ENCODE data around the gene BIN1. TPM values are rescaled to one million over a fixed set of nuclear protein-coding genes. Genes with fewer than 3 reads are reported as not detected.

BIN1 gene
- total and polyA plus RNA-seq, 2 donors: 37.9 to 47.2 TPM

- no peak overlapping the region for H3K4me3 ChIP-seq (ENCODE audit: low read length in 2 of 2)
- no peaks in the 10 kb centered on the region for H3K9me3 ChIP-seq (ENCODE audit: control insufficient read depth in 2 of 2, insufficient read depth in 1 of 2, low read length in 1 of 2)
- H3K27me3 ChIP-seq (ENCODE audit: control insufficient read depth in 2 of 2, insufficient read depth in 1 of 2, low read length in 1 of 2): no peaks in the 10 kb centered on the region
- DNase-seq (ENCODE audit: low read depth in 6 of 9, low spot score in 9 of 9): no peak
- no peaks in the 10 kb centered on the region for H3K36me3 ChIP-seq (ENCODE audit: control insufficient read depth in 2 of 2, insufficient read depth in 2 of 2, low read length in 1 of 2)
- 85% methylated on average over 2 of the region's 2 CpGs for WGBS
- H3K4me1 ChIP-seq (ENCODE audit: control insufficient read depth in 2 of 2, insufficient read depth in 2 of 2, low read length in 2 of 2): no peaks in the 10 kb centered on the region
- no peak overlapping the region for H3K27ac ChIP-seq (ENCODE audit: low read depth in 1 of 2, low read length in 1 of 2)
Observed at GRCh38 chr2:127011231-127011661, 95.7 kb downstream of the BIN1 start.

DNA sequence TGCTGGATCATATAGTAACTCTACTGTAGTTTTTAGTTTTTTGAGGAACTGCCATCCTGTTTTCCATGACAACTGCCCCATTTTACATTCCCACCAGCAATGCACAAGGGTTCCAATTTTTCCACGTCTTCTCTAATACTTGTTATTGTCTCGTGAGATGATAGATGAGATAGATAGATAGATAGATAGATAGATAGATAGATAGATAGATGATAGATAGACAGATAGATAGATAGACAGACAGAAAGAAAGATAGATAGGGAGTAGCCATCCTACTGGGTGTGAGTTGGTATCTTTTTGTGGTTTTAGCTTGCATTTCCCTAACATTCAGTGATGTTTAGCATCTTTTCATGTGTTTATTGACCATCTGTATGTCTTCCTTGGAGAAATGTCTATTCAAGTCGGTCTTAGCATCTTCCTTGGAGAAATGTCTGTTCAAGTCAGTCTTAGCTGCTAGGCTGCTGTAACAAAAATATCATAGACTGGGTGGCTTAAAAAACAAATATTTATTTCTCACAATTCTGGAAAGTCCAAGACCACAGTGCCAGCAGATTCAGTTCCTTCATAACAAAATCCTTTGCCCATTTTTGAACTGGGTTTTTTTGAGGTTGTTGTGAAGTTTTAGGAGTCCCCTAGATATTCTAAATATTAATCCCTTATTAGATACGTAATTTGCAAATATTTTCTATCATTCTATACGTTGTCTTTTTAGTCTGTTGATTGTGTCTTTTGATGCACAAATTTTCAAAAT lies 98.5 kb downstream of the BIN1 start:
- 97% methylated on average over 5 of the region's 5 CpGs for WGBS
- H3K4me3 ChIP-seq (ENCODE audit: low read length in 2 of 2): no peak overlapping the region
- H3K36me3 ChIP-seq (ENCODE audit: control insufficient read depth in 2 of 2, insufficient read depth in 2 of 2, low read length in 1 of 2): no peaks in the 10 kb centered on the region
- H3K9me3 ChIP-seq (ENCODE audit: control insufficient read depth in 2 of 2, insufficient read depth in 1 of 2, low read length in 1 of 2): no peaks in the 10 kb centered on the region
- H3K27me3 ChIP-seq (ENCODE audit: control insufficient read depth in 2 of 2, insufficient read depth in 1 of 2, low read length in 1 of 2): no peaks in the 10 kb centered on the region
- no peak overlapping the region for H3K27ac ChIP-seq (ENCODE audit: low read depth in 1 of 2, low read length in 1 of 2)
- H3K4me1 ChIP-seq (ENCODE audit: control insufficient read depth in 2 of 2, insufficient read depth in 2 of 2, low read length in 2 of 2): no peaks in the 10 kb centered on the region
- DNase-seq (ENCODE audit: low read depth in 6 of 9, low spot score in 9 of 9): no peak

DNA sequence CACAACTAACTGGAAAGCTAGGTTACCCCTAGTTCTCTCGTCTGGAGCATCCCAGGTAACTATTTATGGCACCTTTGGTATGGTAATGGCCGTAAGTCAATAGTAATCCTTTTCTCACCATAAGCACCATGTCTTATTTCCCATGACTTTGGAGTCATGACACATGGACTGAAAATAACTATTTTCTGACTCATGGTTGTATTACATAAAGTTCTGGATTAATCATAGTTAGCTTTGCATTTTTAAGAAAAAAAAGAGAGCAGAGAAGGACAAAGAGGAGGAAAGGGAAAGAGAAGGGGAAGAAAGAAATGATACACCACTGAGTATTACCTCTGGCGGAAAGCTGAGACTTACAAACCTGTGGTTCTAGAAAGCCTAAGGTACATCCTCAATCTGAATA lies 99.3 kb downstream of the BIN1 start:
- Histone ChIP-seq H3K4me3 (ENCODE audit: low read length in 2 of 2) (no peak overlapping the region), H3K27ac (ENCODE audit: low read depth in 1 of 2, low read length in 1 of 2) (no peak overlapping the region), H3K36me3 (ENCODE audit: control insufficient read depth in 2 of 2, insufficient read depth in 2 of 2, low read length in 1 of 2) (no peaks in the 10 kb centered on the region), H3K27me3 (ENCODE audit: control insufficient read depth in 2 of 2, insufficient read depth in 1 of 2, low read length in 1 of 2) (no peaks in the 10 kb centered on the region), H3K9me3 (ENCODE audit: control insufficient read depth in 2 of 2, insufficient read depth in 1 of 2, low read length in 1 of 2) (no peaks in the 10 kb centered on the region), H3K4me1 (ENCODE audit: control insufficient read depth in 2 of 2, insufficient read depth in 2 of 2, low read length in 2 of 2) (no peaks in the 10 kb centered on the region)
- 92% methylated on average over 3 of the region's 3 CpGs for WGBS
- no peak for DNase-seq (ENCODE audit: low read depth in 6 of 9, low spot score in 9 of 9)

DNA sequence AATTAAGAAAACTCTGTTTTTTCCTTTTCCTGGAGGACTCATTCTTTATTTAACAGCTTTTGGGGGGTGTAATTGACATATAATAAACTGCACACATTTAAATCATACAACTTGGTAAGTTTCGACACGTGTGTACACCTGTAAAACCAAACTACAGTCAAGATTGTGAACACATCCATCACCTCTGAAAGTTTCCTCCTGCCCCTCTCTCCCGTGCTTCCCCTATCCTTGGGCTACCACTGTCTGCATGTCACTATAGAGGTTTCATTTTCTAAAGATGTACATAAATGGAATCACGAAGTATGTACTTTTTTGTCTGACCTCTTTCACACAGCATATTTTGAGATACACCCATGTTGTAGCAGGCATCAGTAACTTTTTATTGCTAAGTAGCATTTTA lies 100.0 kb downstream of the BIN1 start:
- Histone ChIP-seq H3K36me3 (ENCODE audit: control insufficient read depth in 2 of 2, insufficient read depth in 2 of 2, low read length in 1 of 2) (no peaks in the 10 kb centered on the region), H3K4me3 (ENCODE audit: low read length in 2 of 2) (no peak overlapping the region), H3K27me3 (ENCODE audit: control insufficient read depth in 2 of 2, insufficient read depth in 1 of 2, low read length in 1 of 2) (no peaks in the 10 kb centered on the region), H3K9me3 (ENCODE audit: control insufficient read depth in 2 of 2, insufficient read depth in 1 of 2, low read length in 1 of 2) (no peaks in the 10 kb centered on the region), H3K27ac (ENCODE audit: low read depth in 1 of 2, low read length in 1 of 2) (no peak overlapping the region), H3K4me1 (ENCODE audit: control insufficient read depth in 2 of 2, insufficient read depth in 2 of 2, low read length in 2 of 2) (no peaks in the 10 kb centered on the region)
- no peak for DNase-seq (ENCODE audit: low read depth in 6 of 9, low spot score in 9 of 9)
- 84% methylated on average over 4 of the region's 4 CpGs for WGBS

- H3K36me3 ChIP-seq (ENCODE audit: control insufficient read depth in 2 of 2, insufficient read depth in 2 of 2, low read length in 1 of 2): no peaks in the 10 kb centered on the region
- no peak overlapping the region for H3K27ac ChIP-seq (ENCODE audit: low read depth in 1 of 2, low read length in 1 of 2)
- WGBS: 93% methylated on average over 6 of the region's 6 CpGs
- no peaks in the 10 kb centered on the region for H3K9me3 ChIP-seq (ENCODE audit: control insufficient read depth in 2 of 2, insufficient read depth in 1 of 2, low read length in 1 of 2)
- DNase-seq (ENCODE audit: low read depth in 6 of 9, low spot score in 9 of 9): no peak
- H3K4me3 ChIP-seq (ENCODE audit: low read length in 2 of 2): no peak overlapping the region
- no peaks in the 10 kb centered on the region for H3K4me1 ChIP-seq (ENCODE audit: control insufficient read depth in 2 of 2, insufficient read depth in 2 of 2, low read length in 2 of 2)
- no peaks in the 10 kb centered on the region for H3K27me3 ChIP-seq (ENCODE audit: control insufficient read depth in 2 of 2, insufficient read depth in 1 of 2, low read length in 1 of 2)
Observed at GRCh38 chr2:127004893-127005600, 101.9 kb downstream of the BIN1 start.

DNA sequence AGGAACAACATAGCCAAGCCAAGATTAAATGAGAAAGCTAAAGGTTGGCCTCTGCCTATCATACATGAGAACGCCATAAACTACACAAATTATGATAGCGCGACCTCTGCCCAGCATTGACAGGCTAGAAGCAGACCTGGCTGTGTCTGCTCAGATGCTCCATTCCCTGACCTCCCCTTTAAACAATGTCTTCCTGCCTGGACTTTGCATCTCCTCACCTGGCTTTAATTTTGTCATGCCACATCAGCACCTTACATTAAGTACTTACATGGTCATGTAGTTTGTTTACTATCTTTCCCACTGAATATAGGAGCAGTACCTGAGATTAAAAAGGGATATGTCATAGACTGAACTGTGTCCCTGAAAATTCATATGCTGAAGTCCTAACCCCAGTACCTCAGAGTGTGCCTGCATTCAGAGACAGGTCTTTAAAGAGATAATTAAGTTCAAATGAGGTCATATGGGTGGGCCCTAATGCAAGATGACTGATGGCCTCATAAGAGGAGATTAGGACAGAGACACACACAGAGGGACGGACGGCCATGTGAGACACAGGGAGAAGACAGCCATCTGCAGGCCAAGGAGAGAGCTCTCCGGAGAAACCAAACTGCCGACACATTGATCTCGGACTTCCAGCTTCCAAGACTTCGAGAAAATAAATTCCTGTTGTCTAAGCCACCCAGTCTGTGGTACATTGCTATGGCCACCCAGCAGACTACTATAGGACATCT lies 103.7 kb downstream of the BIN1 start:
- 85% methylated on average over 9 of the region's 9 CpGs for WGBS
- Histone ChIP-seq H3K4me1 (ENCODE audit: control insufficient read depth in 2 of 2, insufficient read depth in 2 of 2, low read length in 2 of 2) (no peaks in the 10 kb centered on the region), H3K4me3 (ENCODE audit: low read length in 2 of 2) (no peak overlapping the region), H3K27ac (ENCODE audit: low read depth in 1 of 2, low read length in 1 of 2) (no peak overlapping the region), H3K9me3 (ENCODE audit: control insufficient read depth in 2 of 2, insufficient read depth in 1 of 2, low read length in 1 of 2) (no peaks in the 10 kb centered on the region), H3K27me3 (ENCODE audit: control insufficient read depth in 2 of 2, insufficient read depth in 1 of 2, low read length in 1 of 2) (no peaks in the 10 kb centered on the region), H3K36me3 (ENCODE audit: control insufficient read depth in 2 of 2, insufficient read depth in 2 of 2, low read length in 1 of 2) (no peaks in the 10 kb centered on the region)
- DNase-seq (ENCODE audit: low read depth in 6 of 9, low spot score in 9 of 9): no peak

DNA sequence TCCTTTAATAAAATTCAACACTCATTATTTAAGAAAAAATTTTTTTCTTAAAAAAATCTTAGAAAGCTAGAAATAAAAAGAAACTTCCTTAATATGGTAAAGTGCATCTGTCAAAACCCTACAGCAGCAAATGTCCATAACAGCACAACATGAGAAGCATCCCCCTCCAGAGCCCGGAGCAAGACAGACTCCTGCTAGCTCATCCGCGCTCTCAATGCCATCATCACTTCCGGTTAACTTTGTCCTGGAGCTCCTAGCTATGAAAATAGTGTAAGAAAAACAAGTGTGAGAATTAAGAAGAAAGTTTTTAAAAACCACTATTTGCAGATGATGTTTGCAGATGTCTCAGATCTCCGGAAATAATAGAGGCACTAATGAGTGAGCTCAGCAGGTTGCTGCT lies 105.2 kb downstream of the BIN1 start:
- no peaks in the 10 kb centered on the region for H3K36me3 ChIP-seq (ENCODE audit: control insufficient read depth in 2 of 2, insufficient read depth in 2 of 2, low read length in 1 of 2)
- no peak overlapping the region for H3K27ac ChIP-seq (ENCODE audit: low read depth in 1 of 2, low read length in 1 of 2)
- H3K9me3 ChIP-seq (ENCODE audit: control insufficient read depth in 2 of 2, insufficient read depth in 1 of 2, low read length in 1 of 2): no peaks in the 10 kb centered on the region
- H3K4me1 ChIP-seq (ENCODE audit: control insufficient read depth in 2 of 2, insufficient read depth in 2 of 2, low read length in 2 of 2): no peaks in the 10 kb centered on the region
- H3K27me3 ChIP-seq (ENCODE audit: control insufficient read depth in 2 of 2, insufficient read depth in 1 of 2, low read length in 1 of 2): no peaks in the 10 kb centered on the region
- H3K4me3 ChIP-seq (ENCODE audit: low read length in 2 of 2): no peak overlapping the region
- DNase-seq (ENCODE audit: low read depth in 6 of 9, low spot score in 9 of 9): no peak
- WGBS: 76% methylated on average over 5 of the region's 5 CpGs

GRCh38 chr2:127000937-127001336 lies 106.0 kb downstream of the BIN1 start:
- 96% methylated on average over 5 of the region's 5 CpGs for WGBS

GRCh38 chr2:127000194-127000593 lies 106.8 kb downstream of the BIN1 start:
- no peaks in the 10 kb centered on the region for H3K27me3 ChIP-seq (ENCODE audit: control insufficient read depth in 2 of 2, insufficient read depth in 1 of 2, low read length in 1 of 2)
- no peak overlapping the region for H3K27ac ChIP-seq (ENCODE audit: low read depth in 1 of 2, low read length in 1 of 2)
- DNase-seq (ENCODE audit: low read depth in 6 of 9, low spot score in 9 of 9): no peak
- no peaks in the 10 kb centered on the region for H3K36me3 ChIP-seq (ENCODE audit: control insufficient read depth in 2 of 2, insufficient read depth in 2 of 2, low read length in 1 of 2)
- H3K4me1 ChIP-seq (ENCODE audit: control insufficient read depth in 2 of 2, insufficient read depth in 2 of 2, low read length in 2 of 2): no peaks in the 10 kb centered on the region
- H3K4me3 ChIP-seq (ENCODE audit: low read length in 2 of 2): no peak overlapping the region
- WGBS: 67% methylated on average over 3 of the region's 3 CpGs
- no peaks in the 10 kb centered on the region for H3K9me3 ChIP-seq (ENCODE audit: control insufficient read depth in 2 of 2, insufficient read depth in 1 of 2, low read length in 1 of 2)

More at GRCh38 chr2:127000937-127001336, 106.0 kb downstream of the BIN1 start:
- H3K36me3 ChIP-seq (ENCODE audit: control insufficient read depth in 2 of 2, insufficient read depth in 2 of 2, low read length in 1 of 2): no peaks in the 10 kb centered on the region
- H3K27me3 ChIP-seq (ENCODE audit: control insufficient read depth in 2 of 2, insufficient read depth in 1 of 2, low read length in 1 of 2): no peaks in the 10 kb centered on the region
- no peak overlapping the region for H3K27ac ChIP-seq (ENCODE audit: low read depth in 1 of 2, low read length in 1 of 2)
- no peaks in the 10 kb centered on the region for H3K9me3 ChIP-seq (ENCODE audit: control insufficient read depth in 2 of 2, insufficient read depth in 1 of 2, low read length in 1 of 2)
- DNase-seq (ENCODE audit: low read depth in 6 of 9, low spot score in 9 of 9): no peak
- H3K4me3 ChIP-seq (ENCODE audit: low read length in 2 of 2): no peak overlapping the region
- H3K4me1 ChIP-seq (ENCODE audit: control insufficient read depth in 2 of 2, insufficient read depth in 2 of 2, low read length in 2 of 2): no peaks in the 10 kb centered on the region

Data from thymus (tissue), 11 donors.